ENCODE results near the gene NAPB.

NAPB gene

DNA sequence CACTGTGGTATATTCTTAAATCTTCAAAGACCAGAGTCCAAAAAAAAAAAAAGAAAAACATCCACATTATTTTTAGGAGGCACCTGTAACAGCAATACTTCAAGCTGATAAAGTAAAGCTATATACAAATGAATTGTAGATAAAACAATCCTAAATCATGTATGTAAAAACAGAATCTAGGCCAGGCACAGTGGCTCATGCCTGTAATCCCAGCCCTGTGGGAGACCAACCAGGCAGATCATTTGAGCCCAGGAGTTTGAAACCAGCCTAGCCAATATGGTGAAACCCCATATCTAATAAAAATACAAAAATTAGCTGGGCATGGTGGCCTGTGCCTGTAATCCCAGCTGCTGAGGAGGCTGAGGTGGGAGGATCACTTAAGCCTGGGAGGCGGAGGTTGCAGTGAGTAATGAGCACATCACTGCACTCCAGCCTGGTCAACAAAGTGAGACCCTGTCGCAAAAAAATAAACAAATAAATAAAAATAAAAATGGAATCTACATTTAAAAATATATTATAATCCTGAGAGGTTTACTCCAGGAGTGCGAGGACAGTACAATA lies 7.3 kb downstream of the NAPB start:
- no peaks in the 10 kb centered on the region for H3K9me2 ChIP-seq (replicated peaks; ENCODE audit: low read depth, low read length)
- H3K36me3 ChIP-seq (ENCODE audit: insufficient read depth, low read length): no peaks in the 10 kb centered on the region
- H2AFZ ChIP-seq (ENCODE audit: low read length): no peak overlapping the region
- peak overlapping the region; percentile 14 for H3K4me2 ChIP-seq (ENCODE audit: low read depth, low read length, poor library complexity, severe bottlenecking)
- TF ChIP-seq EZH2phosphoT487 (IDR thresholded peaks at IDR 0.05; ENCODE audit: borderline replicate concordance): no peak
- TF ChIP-seq, protein P1, sequence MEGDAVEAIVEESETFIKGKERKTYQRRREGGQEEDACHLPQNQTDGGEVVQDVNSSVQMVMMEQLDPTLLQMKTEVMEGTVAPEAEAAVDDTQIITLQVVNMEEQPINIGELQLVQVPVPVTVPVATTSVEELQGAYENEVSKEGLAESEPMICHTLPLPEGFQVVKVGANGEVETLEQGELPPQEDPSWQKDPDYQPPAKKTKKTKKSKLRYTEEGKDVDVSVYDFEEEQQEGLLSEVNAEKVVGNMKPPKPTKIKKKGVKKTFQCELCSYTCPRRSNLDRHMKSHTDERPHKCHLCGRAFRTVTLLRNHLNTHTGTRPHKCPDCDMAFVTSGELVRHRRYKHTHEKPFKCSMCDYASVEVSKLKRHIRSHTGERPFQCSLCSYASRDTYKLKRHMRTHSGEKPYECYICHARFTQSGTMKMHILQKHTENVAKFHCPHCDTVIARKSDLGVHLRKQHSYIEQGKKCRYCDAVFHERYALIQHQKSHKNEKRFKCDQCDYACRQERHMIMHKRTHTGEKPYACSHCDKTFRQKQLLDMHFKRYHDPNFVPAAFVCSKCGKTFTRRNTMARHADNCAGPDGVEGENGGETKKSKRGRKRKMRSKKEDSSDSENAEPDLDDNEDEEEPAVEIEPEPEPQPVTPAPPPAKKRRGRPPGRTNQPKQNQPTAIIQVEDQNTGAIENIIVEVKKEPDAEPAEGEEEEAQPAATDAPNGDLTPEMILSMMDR (conservative IDR thresholded peaks at IDR 0.05; ENCODE audit: low read length): no peak
- H3K9ac ChIP-seq (ENCODE audit: low read depth, low read length, poor library complexity, severe bottlenecking): no peak overlapping the region
- peaks cover 37% of the 10 kb centered on the region for H3K4me1 ChIP-seq (ENCODE audit: insufficient read depth, low read length, poor library complexity, severe bottlenecking)
- no peaks in the 10 kb centered on the region for H3K9me3 ChIP-seq (ENCODE audit: insufficient read depth, low read depth, low read length)
- no peak overlapping the region for H3K4me3 ChIP-seq (ENCODE audit: low read length, poor library complexity, severe bottlenecking)
- H3K27me3 ChIP-seq (ENCODE audit: insufficient read depth, low read length, poor library complexity, severe bottlenecking): no peaks in the 10 kb centered on the region
- peaks cover 46% of the 10 kb centered on the region for H4K20me1 ChIP-seq (ENCODE audit: insufficient read depth, low read length, poor library complexity, severe bottlenecking)
- H3K79me2 ChIP-seq (ENCODE audit: insufficient read depth, low read length): peaks cover 84% of the 10 kb centered on the region
- peaks cover 3% of the 10 kb centered on the region; the same call in 1 of the 2 replicates for H3F3A ChIP-seq (ENCODE audit: low read depth)

DNA sequence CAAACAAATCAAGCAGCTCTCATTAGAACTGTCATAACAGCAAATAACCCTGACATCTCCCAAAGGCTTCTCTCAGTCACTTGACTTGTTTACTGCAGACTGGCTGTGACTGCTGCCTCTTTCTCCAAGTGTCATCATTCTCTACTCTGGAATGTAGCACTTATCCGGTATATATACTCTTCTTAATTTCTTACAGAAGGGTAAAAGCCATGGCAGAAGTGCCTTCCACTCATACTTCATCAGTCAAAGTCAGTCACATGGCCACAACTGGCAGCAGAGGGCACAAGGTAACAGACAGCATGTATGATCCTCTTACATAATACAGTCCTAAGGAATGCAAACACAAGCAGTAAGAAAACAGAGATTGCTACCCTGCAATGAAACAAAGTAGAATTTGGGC lies 9.3 kb downstream of the NAPB start:
- H3K4me3 ChIP-seq (ENCODE audit: low read length, poor library complexity, severe bottlenecking): no peak overlapping the region
- H3K9me2 ChIP-seq (replicated peaks; ENCODE audit: low read depth, low read length): no peaks in the 10 kb centered on the region
- H3K4me2 ChIP-seq (ENCODE audit: low read depth, low read length, poor library complexity, severe bottlenecking): no peak overlapping the region
- no peaks in the 10 kb centered on the region for H3K9me3 ChIP-seq (ENCODE audit: insufficient read depth, low read depth, low read length)
- peaks cover 20% of the 10 kb centered on the region for H3K4me1 ChIP-seq (ENCODE audit: insufficient read depth, low read length, poor library complexity, severe bottlenecking)
- no peak for TF ChIP-seq EZH2phosphoT487 (IDR thresholded peaks at IDR 0.05; ENCODE audit: borderline replicate concordance)
- TF ChIP-seq, protein P1 (conservative IDR thresholded peaks at IDR 0.05; ENCODE audit: low read length): no peak
- no peak overlapping the region for H2AFZ ChIP-seq (ENCODE audit: low read length)
- peaks cover 92% of the 10 kb centered on the region for H3K79me2 ChIP-seq (ENCODE audit: insufficient read depth, low read length)
- no peaks in the 10 kb centered on the region for H3K36me3 ChIP-seq (ENCODE audit: insufficient read depth, low read length)
- no peaks in the 10 kb centered on the region for H3F3A ChIP-seq (ENCODE audit: low read depth)
- H4K20me1 ChIP-seq (ENCODE audit: insufficient read depth, low read length, poor library complexity, severe bottlenecking): peaks cover 32% of the 10 kb centered on the region
- H3K27me3 ChIP-seq (ENCODE audit: insufficient read depth, low read length, poor library complexity, severe bottlenecking): no peaks in the 10 kb centered on the region
- H3K9ac ChIP-seq (ENCODE audit: low read depth, low read length, poor library complexity, severe bottlenecking): no peak overlapping the region

DNA sequence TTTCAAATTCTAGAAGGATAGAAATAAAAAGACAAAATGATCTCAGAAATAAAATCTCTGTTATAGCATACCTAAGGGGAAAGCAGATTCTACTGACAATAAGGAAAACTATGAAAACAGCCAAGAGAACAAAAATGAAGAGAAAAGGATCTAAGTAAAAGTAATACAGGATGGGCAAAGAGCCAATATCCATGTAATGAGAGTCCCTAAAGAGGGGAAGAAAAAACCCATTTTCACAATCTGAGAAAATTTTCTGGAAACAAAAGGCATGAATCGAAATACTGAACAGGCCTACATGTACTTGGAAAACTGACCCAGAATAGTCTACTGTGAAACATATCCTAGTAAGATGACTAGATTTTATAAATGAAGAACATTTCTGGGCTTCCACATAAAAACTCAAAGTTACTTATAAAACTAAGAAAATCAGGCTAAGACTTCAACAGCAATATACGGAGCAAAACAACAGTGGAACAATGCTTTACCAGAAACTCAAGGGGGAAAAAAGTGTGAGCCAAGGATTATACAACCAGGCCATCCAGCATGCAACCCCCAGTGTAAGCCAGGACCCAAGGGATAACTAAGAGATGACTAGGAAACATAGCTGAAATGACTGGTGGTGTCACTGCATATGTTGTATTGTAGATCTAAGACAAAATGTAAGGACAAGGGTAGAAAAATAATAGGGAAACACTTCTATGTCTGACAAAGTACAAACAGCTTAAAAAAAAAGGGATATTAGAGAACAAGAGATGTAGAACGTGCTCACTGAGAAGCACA lies 10.2 kb downstream of the NAPB start:
- no peaks in the 10 kb centered on the region for H3K27me3 ChIP-seq (ENCODE audit: insufficient read depth, low read length, poor library complexity, severe bottlenecking)
- H3F3A ChIP-seq (ENCODE audit: low read depth): no peaks in the 10 kb centered on the region
- no peaks in the 10 kb centered on the region for H3K36me3 ChIP-seq (ENCODE audit: insufficient read depth, low read length)
- TF ChIP-seq, protein P1 (conservative IDR thresholded peaks at IDR 0.05; ENCODE audit: low read length): no peak
- no peak for TF ChIP-seq EZH2phosphoT487 (IDR thresholded peaks at IDR 0.05; ENCODE audit: borderline replicate concordance)
- no peak overlapping the region for H2AFZ ChIP-seq (ENCODE audit: low read length)
- H3K79me2 ChIP-seq (ENCODE audit: insufficient read depth, low read length): peaks cover 93% of the 10 kb centered on the region
- no peak overlapping the region for H3K9ac ChIP-seq (ENCODE audit: low read depth, low read length, poor library complexity, severe bottlenecking)
- H3K4me2 ChIP-seq (ENCODE audit: low read depth, low read length, poor library complexity, severe bottlenecking): no peak overlapping the region
- no peak overlapping the region for H3K4me3 ChIP-seq (ENCODE audit: low read length, poor library complexity, severe bottlenecking)
- peaks cover 25% of the 10 kb centered on the region for H4K20me1 ChIP-seq (ENCODE audit: insufficient read depth, low read length, poor library complexity, severe bottlenecking)
- H3K9me2 ChIP-seq (replicated peaks; ENCODE audit: low read depth, low read length): no peaks in the 10 kb centered on the region
- H3K9me3 ChIP-seq (ENCODE audit: insufficient read depth, low read depth, low read length): no peaks in the 10 kb centered on the region
- H3K4me1 ChIP-seq (ENCODE audit: insufficient read depth, low read length, poor library complexity, severe bottlenecking): peaks cover 18% of the 10 kb centered on the region
